ENCODE results near the gene MAP3K6. TPM values are rescaled to one million over a fixed set of nuclear protein-coding genes. Genes with fewer than 3 reads are reported as not detected.
A peak's percentile ranks its signal among the peaks of the same experiment; 100 is the strongest.
"Not testable (repeated sequence)": the region's sequence is repeated elsewhere in the genome, so short reads cannot be mapped to it uniquely, and the experiment has no call there.

Gene MAP3K6
- 12.9 TPM for total RNA-seq

- peak; percentile 85 for DNase-seq
These were observed at the start of gene MAP3K6 for GRCh38 chr1:27366411-27367159. Gene MAP3K6 (minus strand): TSS chr1:27366961. CDS start chr1:27366597, 364 bp downstream.

GRCh38 chr1:27414091-27414490, 47.3 kb upstream of the MAP3K6 start:
- no peak for DNase-seq

GRCh38 chr1:27413004-27413403, 46.2 kb upstream of the MAP3K6 start:
- DNase-seq: no peak

GRCh38 chr1:27412502-27412901, 45.7 kb upstream of the MAP3K6 start:
- no peak for DNase-seq

- DNase-seq: no peak
These were observed 43.9 kb upstream of the MAP3K6 start for GRCh38 chr1:27410709-27411108.

- no peak for DNase-seq
These were observed 42.9 kb upstream of the MAP3K6 start for GRCh38 chr1:27409669-27410068.

GRCh38 chr1:27408151-27408550, 41.4 kb upstream of the MAP3K6 start:
- no peak for DNase-seq

- DNase-seq: not testable (repeated sequence)
These were observed 40.0 kb upstream of the MAP3K6 start for GRCh38 chr1:27406791-27407190.

- DNase-seq: peak; percentile 65
These were observed 39.6 kb upstream of the MAP3K6 start for GRCh38 chr1:27406362-27406680.

- DNase-seq: not testable (repeated sequence)
These were observed 39.0 kb upstream of the MAP3K6 start for GRCh38 chr1:27405598-27406361.

GRCh38 chr1:27405074-27405473, 38.3 kb upstream of the MAP3K6 start:
- DNase-seq: peak; percentile 53

- no peak for DNase-seq
These were observed 37.2 kb upstream of the MAP3K6 start for GRCh38 chr1:27403931-27404330.

GRCh38 chr1:27403065-27403726, 36.4 kb upstream of the MAP3K6 start:
- DNase-seq: peak; percentile 89

GRCh38 chr1:27402349-27402754, 35.6 kb upstream of the MAP3K6 start:
- DNase-seq: peak; percentile 70

GRCh38 chr1:27400963-27401341, 34.2 kb upstream of the MAP3K6 start:
- no peak for DNase-seq

GRCh38 chr1:27400082-27400962, 33.6 kb upstream of the MAP3K6 start:
- no peak for DNase-seq

GRCh38 chr1:27399251-27400025, 32.7 kb upstream of the MAP3K6 start:
- peak; percentile 64 for DNase-seq

GRCh38 chr1:27398405-27399149, 31.8 kb upstream of the MAP3K6 start:
- no peak for DNase-seq

- no peak for DNase-seq
These were observed 31.0 kb upstream of the MAP3K6 start for GRCh38 chr1:27397749-27398148.

GRCh38 chr1:27397110-27397509, 30.3 kb upstream of the MAP3K6 start:
- DNase-seq: peak; percentile 47
